HG03097 (cell line): Measurements from ENCODE around the gene CCL22.

Experiments used
- ATAC-seq: cut with Tn5 transposase; IDR thresholded peaks from one replicate; pipeline ENCODE4 v1.9.1; 2021; ENCODE audit not compliant: unreplicated experiment, low FRiP score

Gene CCL22

GRCh38 chr16:57345666-57346204 lies 12.8 kb upstream of the CCL22 start:
- no peak for ATAC-seq

DNA sequence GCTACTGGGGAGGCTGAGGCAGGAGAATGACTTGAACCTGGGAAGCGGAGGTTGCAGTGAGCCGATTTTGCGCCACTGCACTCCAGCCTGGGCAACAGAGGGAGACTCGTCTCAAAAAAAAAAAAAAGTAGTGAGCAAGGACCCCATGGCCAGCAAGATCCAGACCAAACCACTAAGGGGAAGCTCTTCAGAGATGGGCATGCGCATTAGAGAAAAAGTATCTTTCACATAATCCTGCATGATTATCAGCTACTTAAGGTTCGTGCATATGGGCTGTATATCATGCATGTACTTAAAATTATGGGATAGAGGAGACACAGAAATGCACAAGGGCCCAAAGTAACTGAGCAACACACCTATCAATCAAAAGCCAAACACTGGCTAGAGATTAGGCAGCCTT lies 10.7 kb upstream of the CCL22 start:
- no peak for ATAC-seq

DNA sequence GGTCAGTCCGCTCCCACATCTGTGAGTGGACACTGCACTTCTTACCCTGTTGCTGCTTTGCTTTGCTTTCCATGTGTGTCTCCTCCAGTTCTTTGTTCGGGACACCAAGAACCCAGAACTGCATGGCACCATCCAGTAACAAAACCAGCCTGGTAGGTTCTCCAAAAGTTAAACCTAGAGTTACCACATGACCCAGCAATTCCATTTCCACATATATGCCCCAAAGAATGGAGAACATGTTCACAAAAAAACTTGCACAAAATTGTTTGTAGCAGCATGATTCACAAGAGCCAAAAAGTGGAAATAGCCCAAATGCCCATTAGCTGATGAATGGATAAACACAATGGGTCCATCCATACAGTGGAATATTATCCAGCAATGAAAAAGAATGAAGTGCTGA lies 10.3 kb upstream of the CCL22 start:
- ATAC-seq = no peak

DNA sequence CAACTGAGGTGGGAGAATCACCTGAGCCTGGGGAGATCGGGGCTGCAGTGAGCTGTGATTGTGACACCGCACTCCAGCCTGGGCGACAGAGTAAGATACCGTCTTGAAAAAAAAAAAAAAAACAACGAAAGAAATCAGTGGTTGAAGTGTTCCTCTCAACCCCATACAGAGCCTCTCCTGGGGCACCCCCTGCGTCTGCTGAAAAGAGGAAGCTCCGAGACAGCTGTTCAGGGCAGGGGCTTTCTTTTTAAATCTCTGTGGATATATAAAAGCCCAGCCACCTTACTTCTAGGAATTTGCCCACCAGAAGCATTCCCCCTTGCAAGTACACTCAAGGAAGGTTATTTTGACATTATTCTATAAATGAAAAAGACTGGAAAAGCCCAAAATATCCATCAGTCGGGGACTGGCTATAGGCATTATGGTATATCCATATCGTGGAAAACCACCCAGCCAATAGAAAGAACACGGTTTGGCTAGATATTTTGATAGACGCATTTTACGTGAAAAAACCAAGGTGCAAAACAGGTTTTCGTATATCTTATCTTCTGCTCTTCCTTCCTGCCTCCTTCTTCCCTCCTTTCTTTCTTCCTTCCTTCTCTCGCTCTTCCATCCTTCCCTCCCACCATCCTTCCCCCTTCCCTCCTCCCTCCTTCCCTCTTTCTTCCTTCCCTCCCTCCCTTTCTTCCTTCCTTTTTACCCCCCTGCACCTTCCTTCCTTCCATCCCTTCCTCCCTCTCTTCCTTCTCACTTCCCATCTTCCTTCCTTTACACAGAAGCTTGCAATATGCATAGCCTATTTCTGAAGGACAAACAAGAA lies 9.2 kb upstream of the CCL22 start:
- ATAC-seq = peak; percentile 78

GRCh38 chr16:57352636-57353047 lies 5.9 kb upstream of the CCL22 start:
- ATAC-seq = no peak

DNA sequence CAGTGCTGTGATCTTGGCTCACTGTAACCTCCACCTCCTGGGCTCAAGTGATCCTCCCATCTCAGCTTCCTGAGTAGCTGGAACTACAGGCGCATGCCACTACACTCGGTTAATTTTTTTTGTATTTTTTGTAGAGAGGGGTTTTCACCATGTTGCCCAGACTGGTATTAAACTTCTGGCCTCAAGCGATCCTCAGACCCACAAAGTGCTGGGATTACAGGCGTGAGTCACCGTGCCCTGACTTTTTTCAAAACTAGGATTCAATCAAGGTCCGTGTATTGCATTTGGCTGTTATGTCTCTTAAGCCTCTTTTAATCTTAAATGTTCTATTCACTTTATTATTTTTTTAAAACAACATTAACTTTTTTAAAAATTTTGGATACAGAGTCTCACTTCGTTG lies 4.3 kb upstream of the CCL22 start:
- no peak for ATAC-seq

DNA sequence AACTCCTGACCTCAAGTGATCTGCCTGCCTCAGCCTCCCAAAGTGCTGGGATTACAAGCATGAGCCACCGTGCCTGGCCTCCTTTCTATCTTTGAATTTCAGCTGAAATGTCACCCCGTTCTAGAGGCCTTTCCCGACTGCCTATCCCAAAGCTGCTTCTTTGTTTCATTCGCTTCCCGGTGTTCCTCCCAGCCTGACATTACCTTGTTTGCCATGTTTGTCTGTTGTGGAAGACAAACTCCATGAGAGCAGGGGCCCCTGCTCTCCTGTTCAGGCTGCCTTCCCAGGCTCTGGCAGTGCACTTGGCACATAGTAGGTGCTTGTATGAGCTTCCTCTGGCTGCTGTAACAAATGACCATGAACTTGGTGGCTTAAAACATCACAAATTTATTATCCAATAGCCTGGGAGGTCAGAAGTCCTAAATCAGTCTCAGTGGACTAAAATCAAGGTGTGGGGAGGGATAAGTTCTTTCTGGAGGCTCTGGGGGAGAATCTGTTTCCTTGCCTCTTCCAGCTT lies 2.6 kb upstream of the CCL22 start:
- no peak for ATAC-seq

DNA sequence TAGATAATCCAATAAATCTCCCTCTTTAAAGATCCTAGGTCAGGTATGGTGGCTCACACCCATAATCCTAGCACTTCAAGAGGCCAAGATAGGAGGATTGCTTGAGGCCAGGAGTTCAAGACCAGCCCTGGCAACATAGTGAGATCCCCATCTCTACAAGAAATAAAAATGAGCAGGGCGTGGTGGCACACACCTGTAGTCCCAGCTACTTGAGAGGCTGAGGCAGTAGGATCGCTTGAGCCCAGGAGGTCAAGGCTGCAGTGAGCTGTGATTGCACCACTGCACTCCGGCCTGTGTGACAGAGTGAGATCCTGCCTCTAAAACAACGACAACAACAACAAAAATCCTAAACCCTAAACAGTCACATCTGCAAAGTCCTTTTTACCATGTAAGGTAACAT lies 2.0 kb upstream of the CCL22 start:
- ATAC-seq = no peak

DNA sequence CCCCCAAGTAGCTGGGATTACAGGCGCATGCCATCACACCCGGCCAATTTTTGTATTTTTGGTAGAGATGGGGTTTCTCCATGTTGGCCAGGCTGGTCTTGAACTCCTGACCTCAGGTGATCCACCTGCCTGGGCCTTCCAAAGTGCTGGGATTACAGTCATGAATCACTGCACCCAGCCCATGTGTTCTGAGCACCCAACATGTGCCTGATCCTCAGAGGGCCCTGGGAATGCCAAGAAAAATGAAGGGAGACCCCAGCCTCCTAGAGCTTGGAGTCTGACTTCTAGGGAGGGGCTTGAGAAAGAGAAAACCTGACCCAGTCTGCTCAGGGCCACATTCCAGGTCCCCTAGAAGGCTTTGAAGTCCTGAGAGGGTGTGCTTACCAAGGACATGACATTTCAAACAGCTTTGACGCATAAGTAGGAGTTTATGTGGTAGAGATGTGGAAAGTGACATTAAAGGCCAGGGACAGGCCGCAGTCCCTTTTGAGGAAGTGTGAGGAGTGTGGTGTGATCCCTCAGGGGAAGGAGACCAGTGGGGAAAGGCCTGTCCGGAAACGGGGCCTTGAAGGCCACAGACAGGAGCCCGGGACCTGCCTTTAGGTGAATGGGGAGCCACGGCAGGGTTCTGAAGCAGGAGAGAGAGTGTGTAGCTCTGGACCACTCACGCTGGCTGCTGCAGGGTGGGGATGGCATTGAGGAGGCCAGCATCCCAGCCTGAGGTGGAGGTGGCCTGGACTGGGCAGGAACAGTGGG lies 1.1 kb upstream of the CCL22 start:
- ATAC-seq = no peak

GRCh38 chr16:57358086-57358420 lies 530 bp upstream of the CCL22 start:
- ATAC-seq = no peak

- ATAC-seq = no peak
Observed at GRCh38 chr16:57360321-57360935, 1.8 kb downstream of the CCL22 start.

GRCh38 chr16:57361404-57361803 lies 2.8 kb downstream of the CCL22 start:
- ATAC-seq = no peak

GRCh38 chr16:57364143-57364542 lies 5.6 kb downstream of the CCL22 start:
- ATAC-seq = no peak

DNA sequence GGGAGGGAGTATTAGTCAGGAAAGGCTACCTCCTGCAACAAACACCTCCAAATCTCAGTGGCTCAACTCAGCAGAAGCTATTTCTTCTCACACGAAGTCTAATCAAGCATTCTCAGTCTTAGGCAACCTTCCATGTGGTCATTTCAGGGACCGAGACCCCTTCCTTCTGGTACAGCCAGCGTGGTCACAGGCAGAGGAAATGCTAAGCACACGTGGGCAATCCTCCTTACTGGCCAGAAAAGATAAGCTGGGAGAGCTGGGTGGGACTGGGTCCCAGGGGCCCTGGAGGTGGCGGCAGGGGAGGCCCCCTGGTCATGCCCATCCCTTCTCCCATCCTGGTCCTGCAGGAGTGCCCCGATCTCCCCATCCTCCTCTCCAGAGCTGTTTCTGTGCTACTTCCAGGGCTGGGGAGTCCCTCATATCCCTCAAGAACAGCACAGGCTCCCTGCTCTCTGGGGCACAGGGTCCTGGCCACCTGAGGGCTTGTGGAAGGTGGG lies 8.0 kb downstream of the CCL22 start:
- ATAC-seq = no peak

GRCh38 chr16:57367116-57367752 lies 8.7 kb downstream of the CCL22 start:
- no peak for ATAC-seq

DNA sequence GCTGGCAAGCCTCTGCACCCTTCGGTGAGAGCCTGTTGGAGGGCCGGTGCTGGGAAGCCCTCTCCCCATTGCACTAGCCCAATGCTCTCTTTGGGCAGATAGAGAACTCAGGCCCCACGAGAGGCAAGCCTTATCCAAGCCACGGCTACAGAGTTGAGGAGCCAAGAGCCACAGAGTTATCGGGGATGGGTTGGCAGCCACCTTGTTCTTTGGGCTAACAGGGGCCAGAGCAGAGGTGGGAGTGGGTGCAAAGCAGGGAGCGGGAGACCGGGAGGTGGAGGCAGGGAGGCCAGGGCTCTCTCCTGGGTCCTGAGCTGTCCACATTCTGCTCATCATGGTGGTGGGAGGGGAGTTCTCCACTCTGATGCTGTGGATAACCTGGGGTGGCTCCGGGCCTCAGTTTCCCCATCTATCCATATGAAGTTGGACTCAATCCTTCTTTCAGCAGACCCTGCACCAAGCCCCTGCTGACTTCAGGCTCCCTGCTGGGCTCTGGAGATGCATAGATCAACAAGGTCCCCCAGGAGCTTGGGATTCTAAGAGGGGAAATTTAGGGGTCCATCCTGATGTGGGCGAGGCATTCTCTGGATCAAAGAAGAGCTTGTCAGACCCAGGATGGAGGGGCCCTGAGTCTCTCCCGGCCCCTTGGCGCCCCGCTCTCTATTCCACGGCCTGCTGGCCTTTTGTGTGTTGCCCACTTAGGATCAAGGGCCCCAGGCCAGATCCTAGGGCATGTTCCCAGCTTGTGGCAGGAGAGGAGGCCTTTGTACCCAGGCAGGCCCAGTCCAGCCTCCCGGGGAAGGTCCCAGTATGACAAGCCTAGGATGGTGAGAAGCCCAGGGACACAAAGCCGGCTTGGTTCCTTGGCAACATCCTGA lies 13.2 kb downstream of the CCL22 start:
- no peak for ATAC-seq

- no peak for ATAC-seq
Observed at GRCh38 chr16:57372372-57373116, 14.0 kb downstream of the CCL22 start, which contains the start of gene CX3CL1. Gene CX3CL1, plus strand, starts transcription at chr16:57372490. Its CDS starts 79 bp downstream, at chr16:57372569.

GRCh38 chr16:57373117-57373947 lies 14.7 kb downstream of the CCL22 start:
- ATAC-seq = no peak
